Type B pancreatic cell (in vitro differentiated cells): ENCODE measurements around the gene CAMK2A. TPM values are rescaled to one million over a fixed set of nuclear protein-coding genes. Genes with fewer than 3 reads are reported as not detected.

Source experiments
- DNase-seq: peaks from one replicate; pipeline ENCODE4 v3.0.0; 2021; ENCODE audit warnings: mixed read lengths; ENCODE audit not compliant: unreplicated experiment; ENCODE audit errors: extremely low spot score
- H3K27ac Mint-ChIP-seq: 2 replicates; pipeline ENCODE4 v1.8.0; 2021; ENCODE audit warnings: mild to moderate bottlenecking, mixed read lengths
- H3K27me3 Mint-ChIP-seq: 2 replicates; pipeline ENCODE4 v1.8.0; 2021; ENCODE audit warnings: mixed read lengths
- H3K36me3 Mint-ChIP-seq: 2 replicates; pipeline ENCODE4 v1.8.0; 2021; ENCODE audit warnings: mixed read lengths
- H3K4me1 Mint-ChIP-seq: one replicate; pipeline ENCODE4 v1.8.0; 2021; ENCODE audit warnings: mixed read lengths; ENCODE audit not compliant: unreplicated experiment
- H3K4me3 Mint-ChIP-seq: 2 replicates; pipeline ENCODE4 v1.8.0; 2021; ENCODE audit warnings: mild to moderate bottlenecking, mixed read lengths
- H3K9me3 Mint-ChIP-seq: 2 replicates; pipeline ENCODE4 v1.8.0; 2021; ENCODE audit warnings: mixed read lengths
- total RNA-seq: library from RNA; stranded (reverse); gene quantifications from 2 replicates; pipeline ENCODE4 v1.2.1, GENCODE V29; 2021; ENCODE audit warnings: low replicate concordance
- TF ChIP-seq, protein P1 (sequence below): fragments of 200-600 bp; sonication (generic); conservative IDR thresholded peaks from 2 replicates; pipeline ENCODE4 v1.5.0; 2021; ENCODE audit warnings: antibody characterized with exemption, mild to moderate bottlenecking

The CAMK2A gene
- total RNA-seq, 1 donor from 2014 or later: 3.7 TPM

GRCh38 chr5:150184990-150185912 is 104.3 kb downstream of the CAMK2A start:
- H3K9me3 Mint-ChIP-seq: no peaks in the 10 kb centered on the region
- H3K4me1 Mint-ChIP-seq: peaks cover 16% of the 10 kb centered on the region
- peaks cover 49% of the 10 kb centered on the region for H3K27me3 Mint-ChIP-seq
- no peaks in the 10 kb centered on the region for H3K36me3 Mint-ChIP-seq
- TF ChIP-seq, protein P1, sequence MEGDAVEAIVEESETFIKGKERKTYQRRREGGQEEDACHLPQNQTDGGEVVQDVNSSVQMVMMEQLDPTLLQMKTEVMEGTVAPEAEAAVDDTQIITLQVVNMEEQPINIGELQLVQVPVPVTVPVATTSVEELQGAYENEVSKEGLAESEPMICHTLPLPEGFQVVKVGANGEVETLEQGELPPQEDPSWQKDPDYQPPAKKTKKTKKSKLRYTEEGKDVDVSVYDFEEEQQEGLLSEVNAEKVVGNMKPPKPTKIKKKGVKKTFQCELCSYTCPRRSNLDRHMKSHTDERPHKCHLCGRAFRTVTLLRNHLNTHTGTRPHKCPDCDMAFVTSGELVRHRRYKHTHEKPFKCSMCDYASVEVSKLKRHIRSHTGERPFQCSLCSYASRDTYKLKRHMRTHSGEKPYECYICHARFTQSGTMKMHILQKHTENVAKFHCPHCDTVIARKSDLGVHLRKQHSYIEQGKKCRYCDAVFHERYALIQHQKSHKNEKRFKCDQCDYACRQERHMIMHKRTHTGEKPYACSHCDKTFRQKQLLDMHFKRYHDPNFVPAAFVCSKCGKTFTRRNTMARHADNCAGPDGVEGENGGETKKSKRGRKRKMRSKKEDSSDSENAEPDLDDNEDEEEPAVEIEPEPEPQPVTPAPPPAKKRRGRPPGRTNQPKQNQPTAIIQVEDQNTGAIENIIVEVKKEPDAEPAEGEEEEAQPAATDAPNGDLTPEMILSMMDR: no peak
- DNase-seq: no peak
- no peak overlapping the region for H3K4me3 Mint-ChIP-seq
- no peak overlapping the region for H3K27ac Mint-ChIP-seq

DNA sequence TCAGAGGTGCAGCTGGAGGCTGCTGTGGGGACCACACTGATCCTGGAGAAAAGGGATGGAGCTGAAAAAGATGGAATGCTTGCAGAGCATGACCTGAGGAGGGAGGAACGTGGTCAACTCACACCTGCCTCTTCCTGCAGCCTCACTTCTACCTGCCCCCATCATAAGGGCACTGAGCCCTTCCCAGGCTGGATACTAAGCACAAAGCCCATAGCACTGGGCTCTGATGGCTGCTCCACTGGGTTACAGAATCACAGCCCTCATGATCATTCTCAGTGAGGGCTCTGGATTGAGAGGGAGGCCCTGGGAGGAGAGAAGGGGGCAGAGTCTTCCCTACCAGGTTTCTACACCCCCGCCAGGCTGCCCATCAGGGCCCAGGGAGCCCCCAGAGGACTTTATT is 105.6 kb downstream of the CAMK2A start:
- peaks cover 16% of the 10 kb centered on the region for H3K4me1 Mint-ChIP-seq
- TF ChIP-seq, protein P1: no peak
- no peaks in the 10 kb centered on the region for H3K9me3 Mint-ChIP-seq
- no peaks in the 10 kb centered on the region for H3K36me3 Mint-ChIP-seq
- no peak overlapping the region for H3K4me3 Mint-ChIP-seq
- H3K27me3 Mint-ChIP-seq: peaks cover 40% of the 10 kb centered on the region
- no peak for DNase-seq
- H3K27ac Mint-ChIP-seq: no peak overlapping the region

DNA sequence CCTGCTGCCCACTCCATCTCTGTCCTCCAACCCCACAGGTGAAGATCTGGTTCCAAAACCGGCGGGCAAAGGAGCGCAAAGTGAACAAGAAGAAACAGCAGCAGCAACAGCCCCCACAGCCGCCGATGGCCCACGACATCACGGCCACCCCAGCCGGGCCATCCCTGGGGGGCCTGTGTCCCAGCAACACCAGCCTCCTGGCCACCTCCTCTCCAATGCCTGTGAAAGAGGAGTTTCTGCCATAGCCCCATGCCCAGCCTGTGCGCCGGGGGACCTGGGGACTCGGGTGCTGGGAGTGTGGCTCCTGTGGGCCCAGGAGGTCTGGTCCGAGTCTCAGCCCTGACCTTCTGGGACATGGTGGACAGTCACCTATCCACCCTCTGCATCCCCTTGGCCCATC is 106.1 kb downstream of the CAMK2A start:
- H3K27ac Mint-ChIP-seq: no peak overlapping the region
- no peaks in the 10 kb centered on the region for H3K9me3 Mint-ChIP-seq
- DNase-seq: no peak
- no peak overlapping the region for H3K4me3 Mint-ChIP-seq
- TF ChIP-seq, protein P1: no peak
- H3K36me3 Mint-ChIP-seq: no peaks in the 10 kb centered on the region
- peaks cover 34% of the 10 kb centered on the region for H3K27me3 Mint-ChIP-seq
- H3K4me1 Mint-ChIP-seq: peaks cover 16% of the 10 kb centered on the region

GRCh38 chr5:150182774-150183173 is 106.8 kb downstream of the CAMK2A start:
- H3K4me3 Mint-ChIP-seq: no peak overlapping the region
- peaks cover 16% of the 10 kb centered on the region for H3K4me1 Mint-ChIP-seq
- no peak for DNase-seq
- TF ChIP-seq, protein P1: no peak
- H3K27me3 Mint-ChIP-seq: peaks cover 29% of the 10 kb centered on the region
- no peaks in the 10 kb centered on the region for H3K9me3 Mint-ChIP-seq
- no peaks in the 10 kb centered on the region for H3K36me3 Mint-ChIP-seq
- H3K27ac Mint-ChIP-seq: no peak overlapping the region

DNA sequence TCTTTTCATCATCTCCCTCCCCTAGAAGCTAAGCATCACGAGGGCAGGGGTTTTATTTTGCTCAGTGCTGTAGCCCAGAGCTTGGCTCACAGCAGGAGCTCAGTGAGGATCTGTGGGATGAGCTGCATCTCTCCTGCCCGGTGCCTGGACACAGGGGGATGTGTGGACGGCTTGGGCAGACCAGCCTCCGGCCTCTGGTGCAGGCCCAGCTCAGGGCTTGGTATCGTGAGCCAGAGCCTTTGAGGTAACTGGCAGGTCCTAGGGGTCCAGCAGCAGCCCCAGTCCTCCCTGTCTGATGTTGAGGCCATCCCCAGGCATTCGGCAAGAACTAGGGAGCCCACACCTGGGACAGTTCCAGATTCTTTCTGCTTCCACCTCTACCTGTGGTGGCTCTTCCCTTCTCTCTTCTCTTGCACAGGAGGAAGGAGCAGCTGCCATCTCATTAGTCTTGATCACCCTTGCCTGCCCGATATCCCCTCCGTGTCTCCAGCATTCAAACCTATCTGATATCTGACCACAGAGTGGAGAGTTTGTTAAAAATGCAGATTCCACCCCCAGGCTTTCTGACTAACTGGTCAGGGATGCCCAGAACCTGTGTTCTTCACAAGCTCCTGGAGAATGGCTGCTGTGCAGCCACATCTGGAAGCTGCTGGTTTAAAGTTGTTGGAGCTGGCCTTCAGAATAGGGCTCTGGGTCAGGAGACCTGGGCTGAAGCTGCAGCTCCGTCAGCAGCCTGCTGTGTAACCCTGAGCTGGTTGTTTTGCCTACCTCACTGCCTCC is 107.6 kb downstream of the CAMK2A start:
- DNase-seq: no peak
- Mint-ChIP-seq H3K9me3 (no peaks in the 10 kb centered on the region), H3K4me1 (peaks cover 16% of the 10 kb centered on the region), H3K36me3 (no peaks in the 10 kb centered on the region), H3K27me3 (peaks cover 21% of the 10 kb centered on the region), H3K4me3 (no peak overlapping the region), H3K27ac (no peak overlapping the region)
- TF ChIP-seq, protein P1: no peak
